Measurements from ENCODE around the gene CASZ1.

Gene CASZ1

GRCh38 chr1:10737651-10738050, 58.8 kb downstream of the CASZ1 start:
- FAIRE-seq (no peak), DNase-seq (ENCODE audit: extremely low spot score, insufficient read length, low read depth) (no peak)

GRCh38 chr1:10736634-10737586, 59.5 kb downstream of the CASZ1 start:
- FAIRE-seq = no peak
- no peak for DNase-seq (ENCODE audit: extremely low spot score, insufficient read length, low read depth)

GRCh38 chr1:10735563-10736305, 60.7 kb downstream of the CASZ1 start:
- DNase-seq (ENCODE audit: extremely low spot score, insufficient read length, low read depth) = no peak
- no peak for FAIRE-seq

- FAIRE-seq = no peak
- DNase-seq (ENCODE audit: extremely low spot score, insufficient read length, low read depth) = no peak
Measured at GRCh38 chr1:10734962-10735544, 61.4 kb downstream of the CASZ1 start.

- DNase-seq (ENCODE audit: extremely low spot score, insufficient read length, low read depth) = no peak
- FAIRE-seq = no peak
Measured at GRCh38 chr1:10734375-10734774, 62.1 kb downstream of the CASZ1 start.

- no peak for FAIRE-seq
- DNase-seq (ENCODE audit: extremely low spot score, insufficient read length, low read depth) = no peak
Measured at GRCh38 chr1:10733474-10734366, 62.7 kb downstream of the CASZ1 start.

- DNase-seq (ENCODE audit: extremely low spot score, insufficient read length, low read depth) = no peak
- no peak for FAIRE-seq
Measured at GRCh38 chr1:10730985-10731384, 65.5 kb downstream of the CASZ1 start.

- DNase-seq (ENCODE audit: extremely low spot score, insufficient read length, low read depth) (no peak), FAIRE-seq (no peak)
Measured at GRCh38 chr1:10728595-10729410, 67.6 kb downstream of the CASZ1 start.

- FAIRE-seq = no peak
- DNase-seq (ENCODE audit: extremely low spot score, insufficient read length, low read depth) = no peak
Measured at GRCh38 chr1:10727751-10728232, 68.7 kb downstream of the CASZ1 start.

GRCh38 chr1:10726355-10726754, 70.1 kb downstream of the CASZ1 start:
- DNase-seq (ENCODE audit: extremely low spot score, insufficient read length, low read depth) (no peak), FAIRE-seq (no peak)

- no peak for DNase-seq (ENCODE audit: extremely low spot score, insufficient read length, low read depth)
- no peak for FAIRE-seq
Measured at GRCh38 chr1:10724948-10725847, 71.2 kb downstream of the CASZ1 start.

- DNase-seq (ENCODE audit: extremely low spot score, insufficient read length, low read depth) (no peak), FAIRE-seq (no peak)
Measured at GRCh38 chr1:10724511-10724910, 71.9 kb downstream of the CASZ1 start.

GRCh38 chr1:10724052-10724494, 72.4 kb downstream of the CASZ1 start:
- FAIRE-seq (no peak), DNase-seq (ENCODE audit: extremely low spot score, insufficient read length, low read depth) (no peak)

GRCh38 chr1:10723317-10723716, 73.1 kb downstream of the CASZ1 start:
- FAIRE-seq = no peak
- DNase-seq (ENCODE audit: extremely low spot score, insufficient read length, low read depth) = no peak

- FAIRE-seq = no peak
- DNase-seq (ENCODE audit: extremely low spot score, insufficient read length, low read depth) = no peak
Measured at GRCh38 chr1:10722803-10723202, 73.6 kb downstream of the CASZ1 start.

GRCh38 chr1:10721381-10722321, 74.8 kb downstream of the CASZ1 start:
- FAIRE-seq = no peak
- DNase-seq (ENCODE audit: extremely low spot score, insufficient read length, low read depth) = no peak

- DNase-seq (ENCODE audit: extremely low spot score, insufficient read length, low read depth) (no peak), FAIRE-seq (no peak)
Measured at GRCh38 chr1:10720635-10721034, 75.8 kb downstream of the CASZ1 start.

Measured in GM18507 (cell line).